Stimulated activated CD4-positive, alpha-beta T cell treated with anti-CD3 and anti-CD28 coated beads, Interleukin-2, amount 100 ng/mL, for 24 hours (primary cell): ENCODE data around the gene KRT7.
A peak's percentile ranks its signal among the peaks of the same experiment; 100 is the strongest.

Experiments used
- DNase-seq, 2 donors: peaks; one replicate each; pipeline ENCODE4 v3.0.0-alpha.2; 2020

Gene KRT7

DNA sequence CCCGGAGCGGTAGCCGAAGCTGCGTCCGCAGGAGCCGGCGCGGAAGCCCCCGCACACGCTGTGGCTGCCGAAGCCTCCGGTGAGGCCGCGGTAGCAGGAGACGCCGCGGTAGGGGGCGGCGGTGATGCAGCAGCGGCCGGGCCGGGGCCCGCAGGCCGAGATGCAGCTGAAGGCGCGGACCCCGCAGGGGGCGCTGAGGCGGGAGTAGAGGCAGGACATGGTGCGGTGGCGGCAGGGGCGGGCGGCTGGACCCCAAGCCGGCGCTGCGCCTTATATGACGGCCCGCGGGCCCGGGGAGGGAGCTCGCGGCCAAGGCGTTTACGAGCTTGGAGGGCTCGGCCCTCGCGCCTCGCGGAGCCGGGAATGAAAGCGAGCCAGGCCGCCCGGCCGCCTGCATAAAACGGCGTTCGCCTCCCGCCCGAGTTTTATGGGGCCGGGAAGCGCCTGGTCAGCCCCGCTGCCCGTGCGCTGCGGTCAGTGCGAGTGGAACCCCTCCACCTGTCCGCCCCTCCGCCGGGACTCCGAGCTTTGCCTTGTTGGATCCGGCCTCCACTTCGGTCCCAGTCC lies 25.4 kb downstream of the KRT7 start:
- no peak for DNase-seq

DNA sequence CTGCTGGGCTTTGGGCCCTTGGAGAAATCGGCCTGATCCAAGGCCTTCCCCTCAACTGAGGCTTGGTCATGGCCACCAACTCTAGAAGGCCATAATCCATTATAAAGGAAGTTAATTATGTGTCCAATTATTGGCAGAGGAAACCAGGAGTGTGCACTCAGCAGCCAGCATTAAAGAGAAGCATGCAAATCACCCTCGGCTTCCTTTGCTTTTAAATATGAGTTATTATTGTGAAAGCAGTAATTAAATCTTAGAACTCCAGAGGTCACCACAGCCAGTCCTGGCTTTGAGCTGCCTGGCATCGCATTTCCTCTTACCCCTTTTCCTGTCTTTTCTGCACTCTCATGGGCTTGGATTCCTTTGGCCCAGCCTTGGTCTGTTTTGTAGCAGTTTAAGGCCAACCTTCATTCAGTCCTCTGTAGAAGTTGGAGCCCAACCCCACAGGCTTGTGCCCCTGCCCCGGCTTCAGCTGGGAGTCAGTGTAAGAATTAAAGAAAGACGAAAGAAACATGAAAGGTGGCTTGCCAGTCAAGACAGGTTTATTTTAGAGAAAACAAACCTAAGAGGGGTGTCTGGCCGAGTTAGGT lies 26.7 kb downstream of the KRT7 start:
- no peak for DNase-seq

DNA sequence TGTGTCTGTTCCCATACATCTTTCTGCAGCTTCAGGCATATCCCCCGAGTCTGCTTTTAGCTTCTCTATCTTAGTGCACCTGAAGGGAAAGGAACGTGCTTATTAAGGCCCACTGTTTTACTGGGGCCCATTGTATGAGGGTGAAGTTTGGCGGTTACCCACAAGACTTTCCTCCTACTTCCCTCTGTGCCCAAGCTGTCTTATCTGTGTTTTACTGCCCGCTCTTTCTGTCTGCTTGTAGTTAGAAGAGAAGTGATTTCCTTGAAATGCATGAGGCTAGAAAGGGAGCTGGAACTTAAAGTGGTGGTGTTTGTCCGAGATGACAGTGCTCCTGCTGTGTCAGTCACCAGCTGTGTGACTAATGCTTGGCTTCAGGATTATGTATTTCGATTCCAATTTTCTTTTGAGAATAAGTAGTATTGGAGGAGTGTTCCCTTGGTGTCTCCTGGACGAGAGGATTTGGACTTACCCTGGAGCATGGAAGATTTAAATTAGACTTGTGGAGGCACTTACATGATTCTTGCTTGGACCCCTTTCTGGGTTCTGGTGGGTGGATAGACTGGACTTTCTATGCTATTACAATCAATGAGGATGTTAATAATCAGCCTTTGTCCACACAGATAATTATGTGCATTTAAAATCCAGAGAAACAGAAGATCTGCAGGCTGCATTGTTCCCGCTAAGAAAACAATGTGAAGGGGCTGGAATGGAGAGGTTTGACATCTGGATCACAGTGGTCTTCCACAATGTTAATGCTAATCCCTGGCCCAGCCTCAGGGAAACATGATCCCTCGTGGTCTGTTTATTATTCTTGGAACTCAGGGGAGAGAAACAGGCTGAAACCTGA lies 27.5 kb downstream of the KRT7 start:
- no peak for DNase-seq

GRCh38 chr12:52261208-52261484 lies 28.1 kb downstream of the KRT7 start:
- no peak for DNase-seq

DNA sequence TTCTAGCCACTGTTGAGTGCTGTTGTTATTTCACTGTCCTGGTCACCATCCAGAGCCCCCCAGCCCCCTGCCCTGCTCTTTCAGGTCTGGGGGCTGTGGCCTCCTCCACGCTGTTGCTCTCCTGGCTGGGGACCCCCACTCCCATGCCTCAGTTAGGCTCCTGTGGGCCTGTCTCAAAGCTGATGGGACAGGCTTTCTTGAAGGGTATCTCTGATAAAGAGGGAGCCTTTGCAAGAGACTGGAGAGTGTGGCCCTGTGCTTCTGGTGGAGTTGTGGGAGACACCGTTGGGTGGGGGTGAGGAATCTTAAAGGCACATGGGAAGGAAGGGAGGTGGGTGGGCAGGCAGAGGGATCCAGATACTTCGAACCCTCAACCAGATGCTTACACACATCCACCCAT lies 29.2 kb downstream of the KRT7 start:
- DNase-seq = no peak

GRCh38 chr12:52263761-52264434 lies 30.9 kb downstream of the KRT7 start:
- no peak for DNase-seq

- no peak for DNase-seq
Observed at GRCh38 chr12:52264435-52264825, 31.4 kb downstream of the KRT7 start.

- no peak for DNase-seq
Observed at GRCh38 chr12:52266514-52266913, 33.5 kb downstream of the KRT7 start.

GRCh38 chr12:52267266-52267665 lies 34.2 kb downstream of the KRT7 start:
- no peak for DNase-seq

- DNase-seq = no peak
Observed at GRCh38 chr12:52267699-52268098, 34.7 kb downstream of the KRT7 start.

DNA sequence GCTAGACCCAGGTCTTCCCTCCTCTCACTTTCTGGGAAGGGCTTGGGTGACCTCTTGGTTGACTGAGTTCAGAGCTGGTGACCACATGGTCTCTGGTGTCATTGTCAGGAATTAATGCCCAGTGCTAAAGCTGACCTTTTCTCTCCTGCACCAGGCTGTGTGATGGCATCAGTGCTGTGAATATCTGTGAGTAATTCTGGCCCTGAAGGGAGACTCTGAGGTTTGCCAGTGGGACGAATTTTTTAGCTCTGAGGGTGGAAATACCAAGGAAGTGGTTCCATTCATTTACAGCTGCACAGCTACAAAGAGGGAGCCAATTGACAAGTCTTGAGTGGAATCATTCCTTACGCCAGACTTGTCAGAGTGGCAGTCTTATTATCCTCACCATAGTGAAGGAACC lies 35.2 kb downstream of the KRT7 start:
- no peak for DNase-seq

DNA sequence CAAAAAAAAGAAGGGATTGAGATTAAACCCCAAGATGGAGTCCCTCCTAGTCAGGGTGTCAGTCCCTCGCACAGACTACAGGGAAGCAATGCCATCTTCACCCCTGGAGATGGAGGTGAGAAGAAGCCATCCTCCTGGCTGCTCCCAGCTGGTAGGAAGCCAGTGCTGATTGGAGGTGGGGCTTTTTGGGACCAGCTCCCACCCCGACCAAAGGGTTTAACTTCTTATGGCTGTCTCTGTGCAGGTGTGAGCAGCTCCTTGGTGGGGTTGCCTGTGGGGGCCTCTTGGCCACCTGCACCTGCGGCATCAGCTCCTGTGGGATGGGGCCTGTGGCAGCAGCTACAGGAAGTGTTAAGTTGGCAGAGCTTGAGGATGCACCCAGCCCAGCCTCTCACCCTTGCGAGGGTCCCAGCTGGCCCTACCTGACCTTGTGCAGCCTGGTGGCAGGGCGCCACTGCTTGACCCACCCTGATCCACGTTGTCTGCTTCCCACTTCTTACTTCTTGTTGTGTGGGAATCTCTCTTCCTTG lies 37.6 kb downstream of the KRT7 start:
- no peak for DNase-seq

- DNase-seq = no peak
Observed at GRCh38 chr12:52271158-52271557, 38.1 kb downstream of the KRT7 start.

- DNase-seq = no peak
Observed at GRCh38 chr12:52274521-52275120, 41.6 kb downstream of the KRT7 start, which contains the start of gene KRT86. Gene KRT86, plus strand, starts transcription at chr12:52274645. Its CDS starts 27,272 bp downstream, at chr12:52301917.

DNA sequence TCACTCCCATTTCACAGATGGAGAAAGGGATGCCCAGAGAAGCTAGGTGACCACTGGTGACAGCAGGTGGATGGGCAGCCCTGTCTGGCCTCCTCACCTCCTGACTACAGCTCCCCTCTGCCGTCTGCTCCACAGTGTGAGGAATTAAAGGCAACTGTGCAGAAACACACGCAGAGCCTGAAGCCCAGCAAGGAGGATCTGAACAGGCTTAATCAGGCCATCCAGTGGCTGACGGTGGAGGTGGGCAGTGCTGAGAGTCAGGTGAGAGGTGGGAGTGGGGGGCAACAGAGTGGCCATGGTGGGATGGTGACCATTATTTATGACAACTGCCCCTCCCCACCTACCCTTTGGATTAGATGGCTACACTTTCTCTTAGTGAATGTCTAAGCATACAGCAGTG lies 42.6 kb downstream of the KRT7 start:
- no peak for DNase-seq

DNA sequence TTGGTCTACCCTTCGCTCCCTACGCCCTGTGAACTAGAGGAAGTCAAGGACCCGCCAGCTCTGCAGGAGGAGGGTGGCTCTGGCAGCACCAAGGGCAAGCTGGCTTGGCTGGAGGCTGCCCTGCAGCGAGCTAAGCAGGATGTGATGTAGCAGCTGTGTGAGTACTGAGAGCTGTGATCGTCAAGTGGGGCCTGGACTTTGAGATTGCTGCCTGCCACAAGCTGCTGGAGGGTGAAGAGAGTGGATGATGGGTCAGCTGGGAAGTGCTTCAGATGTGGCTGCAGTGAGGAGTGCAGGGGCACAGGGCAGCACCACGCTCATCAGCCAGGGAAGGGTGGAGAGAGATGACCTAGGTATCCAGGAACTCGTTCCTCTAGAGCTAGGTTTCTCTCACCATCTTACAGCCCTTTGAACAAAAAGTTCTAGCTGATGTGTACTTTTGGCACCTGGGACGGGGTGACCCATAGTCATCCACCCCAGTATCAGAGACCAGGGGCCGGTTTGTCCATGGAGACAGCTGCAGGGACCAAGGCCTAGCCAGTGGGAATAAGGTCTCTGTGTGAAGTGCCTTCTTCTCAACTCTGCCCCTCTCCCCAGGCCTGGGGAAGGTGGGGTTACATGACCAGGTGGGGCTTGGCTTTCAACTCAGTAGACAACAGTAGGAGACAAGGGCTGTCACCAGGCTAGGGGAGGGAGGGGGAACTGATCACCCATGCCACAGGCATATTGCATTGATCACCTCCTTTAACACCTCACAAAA lies 44.6 kb downstream of the KRT7 start:
- DNase-seq = no peak

DNA sequence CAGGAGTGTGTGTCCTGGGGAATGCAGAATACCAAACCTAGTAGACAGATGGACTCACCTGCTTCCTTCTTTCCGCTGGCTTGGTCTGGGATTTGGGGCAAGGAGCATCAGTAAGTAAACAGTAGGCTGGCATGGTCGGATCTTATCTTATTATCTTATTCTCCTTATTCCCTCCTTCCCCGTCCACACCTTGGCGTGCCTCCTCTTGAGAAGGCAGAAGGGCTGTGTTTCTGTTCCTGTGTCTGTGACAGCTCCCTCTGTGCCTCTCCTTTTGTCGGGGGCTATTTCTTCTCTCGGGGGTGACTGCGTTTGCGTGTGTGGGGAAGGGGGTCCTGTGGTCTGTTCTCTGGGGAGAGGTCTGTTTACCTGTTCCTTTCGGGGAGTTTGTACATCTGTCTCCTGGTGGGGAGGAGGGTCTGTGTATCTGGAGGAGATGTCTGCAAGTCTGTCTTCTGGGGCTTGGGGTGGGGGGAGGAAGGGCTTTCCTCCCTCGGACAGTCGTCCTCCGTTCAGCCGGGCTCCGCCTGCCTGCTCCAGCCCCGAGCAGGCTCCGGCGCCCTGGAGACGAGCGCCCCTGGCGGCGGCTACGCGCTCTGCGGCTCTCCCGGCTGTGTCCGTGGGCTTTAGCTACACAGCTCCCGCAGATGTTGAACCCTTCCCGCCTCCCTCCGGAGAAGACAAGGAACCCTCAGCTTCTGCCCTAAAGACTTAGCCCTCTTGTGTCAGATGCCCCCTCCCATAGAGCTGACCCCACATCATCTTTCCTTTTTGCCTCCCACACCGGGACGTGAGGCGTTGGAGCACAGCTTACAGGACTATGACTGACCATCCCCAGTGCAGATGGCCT lies 45.8 kb downstream of the KRT7 start:
- DNase-seq = peak; percentile 81 to 84

DNA sequence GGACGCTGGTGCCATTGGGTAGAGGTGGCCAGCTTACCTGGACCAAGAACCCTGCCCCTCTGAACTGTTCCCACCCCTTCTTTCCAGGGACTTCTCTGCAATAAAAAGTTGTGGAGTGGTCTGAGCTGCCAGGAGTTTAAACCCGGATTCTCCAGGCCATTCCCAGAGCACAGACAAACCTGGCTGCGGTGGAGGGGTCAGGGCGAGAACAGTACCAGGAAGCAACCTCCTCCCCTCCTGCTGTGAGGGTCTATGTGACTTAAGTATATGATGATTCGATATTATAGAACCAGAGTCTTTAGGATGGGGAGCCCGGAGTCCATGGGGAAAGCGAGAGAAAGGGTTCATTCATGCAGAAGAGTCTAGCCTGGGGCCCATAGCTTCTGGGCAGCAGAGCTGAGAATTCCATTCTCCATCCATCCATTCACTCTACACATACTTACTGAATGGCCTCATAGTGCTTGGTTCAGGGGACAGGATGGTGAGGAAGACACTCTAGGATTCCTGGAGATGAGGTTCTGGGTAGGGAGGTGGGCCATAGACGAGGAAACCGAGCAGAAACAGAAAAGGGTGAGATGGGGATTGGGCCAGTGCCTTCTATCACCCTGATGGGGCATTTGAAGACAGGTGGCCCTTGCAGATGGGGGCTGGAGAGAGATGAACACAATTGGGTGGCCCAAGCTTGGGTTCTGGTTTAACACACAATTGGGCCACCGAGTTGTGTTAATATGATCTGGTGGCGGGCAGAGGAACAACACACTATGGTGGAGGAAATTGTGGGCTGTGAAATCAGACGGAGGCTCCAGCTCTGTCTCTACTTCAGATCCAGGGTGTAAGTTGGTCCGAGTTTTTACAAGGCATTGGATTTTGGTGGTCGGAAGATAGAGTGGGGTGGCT lies 46.6 kb downstream of the KRT7 start:
- no peak for DNase-seq

GRCh38 chr12:52280319-52280795 lies 47.3 kb downstream of the KRT7 start:
- DNase-seq = no peak
